ENCODE data around the gene GEMIN7. TPM values are rescaled to one million over a fixed set of nuclear protein-coding genes. Genes with fewer than 3 reads are reported as not detected.

GEMIN7 gene
- total RNA-seq, 1 experiment from 2014 or later, result 29.6 TPM

GRCh38 chr19:45123440-45123850 lies 44.4 kb downstream of the GEMIN7 start:
- DNase-seq, result peak; percentile 84 to 96
- CTCF ChIA-PET, result interaction anchor here (0.6 to 0.8 kb wide), 2 partner anchors 25 to 44 kb away, joined by 3 read pairs; no protein-coding TSS in a partner anchor
- H3K27ac ChIP-seq, result peak overlapping the region; percentile 52
- H4K20me1 ChIP-seq (ENCODE audit: insufficient read depth), result peaks cover 66% of the 10 kb centered on the region
- H3K4me2 ChIP-seq, result peak overlapping the region; percentile 60
- H3K9me2 ChIP-seq (ENCODE audit: insufficient read depth), result no peaks in the 10 kb centered on the region
- intact Hi-C loops (cut with micrococcal nuclease; ENCODE audit: unreplicated experiment), result loop anchor here (1.0 to 5.0 kb wide), 2 partner anchors 31 to 46 kb away; partner anchors contain the start of genes GEMIN7 and ZNF296
- H3K27me3 ChIP-seq (ENCODE audit: insufficient read depth, low read depth), result no peaks in the 10 kb centered on the region
- BruUV-seq (replicated peaks), result no TSS peak
- no peaks in the 10 kb centered on the region for H3K36me3 ChIP-seq (ENCODE audit: low read depth)
- TF ChIP-seq CTCF (conservative IDR thresholded peaks at IDR 0.05) (no peak), EZH2 (IDR thresholded peaks at IDR 0.05; ENCODE audit: low read depth) (no peak)
- no peak overlapping the region for H3K4me3 ChIP-seq
- H3K4me1 ChIP-seq (replicated peaks; ENCODE audit: insufficient read depth), result peaks cover 42% of the 10 kb centered on the region
- H3K9me3 ChIP-seq (ENCODE audit: insufficient read depth, low read depth), result no peaks in the 10 kb centered on the region
- POLR2A ChIA-PET (ENCODE audit: unreplicated experiment), result interaction anchor here (0.6 kb wide), 1 partner anchor 84 kb away, joined by 8 read pairs; no protein-coding TSS in a partner anchor
- peaks cover 77% of the 10 kb centered on the region for H3K79me2 ChIP-seq (ENCODE audit: low read depth)
- no peak overlapping the region for H2AFZ ChIP-seq
- H3F3A ChIP-seq (ENCODE audit: insufficient read depth, low read depth), result peaks cover 33% of the 10 kb centered on the region

- Histone ChIP-seq H4K20me1 (ENCODE audit: insufficient read depth) (peaks cover 70% of the 10 kb centered on the region), H3F3A (ENCODE audit: insufficient read depth, low read depth) (peaks cover 33% of the 10 kb centered on the region), H3K4me2 (peak overlapping the region; percentile 60)
These were observed 45.0 kb downstream of the GEMIN7 start for GRCh38 chr19:45124021-45124420.

GRCh38 chr19:45125360-45125759 lies 46.3 kb downstream of the GEMIN7 start:
- Histone ChIP-seq H3K4me2 (no peak overlapping the region), H3K9me2 (ENCODE audit: insufficient read depth) (no peaks in the 10 kb centered on the region), H3F3A (ENCODE audit: insufficient read depth, low read depth) (peaks cover 38% of the 10 kb centered on the region), H3K36me3 (ENCODE audit: low read depth) (no peaks in the 10 kb centered on the region), H2AFZ (no peak overlapping the region), H3K79me2 (ENCODE audit: low read depth) (peaks cover 71% of the 10 kb centered on the region), H3K4me3 (no peak overlapping the region), H3K27ac (no peak overlapping the region), H4K20me1 (ENCODE audit: insufficient read depth) (peaks cover 76% of the 10 kb centered on the region), H3K9me3 (ENCODE audit: insufficient read depth, low read depth) (no peaks in the 10 kb centered on the region), H3K4me1 (replicated peaks; ENCODE audit: insufficient read depth) (peaks cover 42% of the 10 kb centered on the region), H3K27me3 (ENCODE audit: insufficient read depth, low read depth) (no peaks in the 10 kb centered on the region)
- POLR2A ChIA-PET (ENCODE audit: unreplicated experiment), result no interaction called here
- DNase-seq, result no peak
- BruUV-seq (replicated peaks), result no TSS peak
- intact Hi-C loops (cut with micrococcal nuclease; ENCODE audit: unreplicated experiment), result no loop called here
- CTCF ChIA-PET, result interaction anchor here (0.6 to 1.1 kb wide), 4 partner anchors 12 to 73 kb away, joined by 3 to 5 read pairs (median 4); partner anchors contain the start of gene BLOC1S3
- TF ChIP-seq EZH2 (IDR thresholded peaks at IDR 0.05; ENCODE audit: low read depth) (no peak), CTCF (conservative IDR thresholded peaks at IDR 0.05) (no peak)

More at GRCh38 chr19:45124021-45124420, 45.0 kb downstream of the GEMIN7 start:
- no peak for DNase-seq
- Histone ChIP-seq H3K36me3 (ENCODE audit: low read depth) (no peaks in the 10 kb centered on the region), H3K9me2 (ENCODE audit: insufficient read depth) (no peaks in the 10 kb centered on the region), H3K27ac (peak overlapping the region; percentile 52), H3K9me3 (ENCODE audit: insufficient read depth, low read depth) (no peaks in the 10 kb centered on the region), H2AFZ (no peak overlapping the region), H3K4me1 (replicated peaks; ENCODE audit: insufficient read depth) (peaks cover 42% of the 10 kb centered on the region), H3K79me2 (ENCODE audit: low read depth) (peaks cover 75% of the 10 kb centered on the region), H3K27me3 (ENCODE audit: insufficient read depth, low read depth) (no peaks in the 10 kb centered on the region), H3K4me3 (no peak overlapping the region)
- intact Hi-C loops (cut with micrococcal nuclease; ENCODE audit: unreplicated experiment), result loop anchor here (5.0 kb wide), 1 partner anchor 47 kb away; the partner anchor contains the start of genes GEMIN7 and ZNF296
- TF ChIP-seq EZH2 (IDR thresholded peaks at IDR 0.05; ENCODE audit: low read depth) (no peak), CTCF (conservative IDR thresholded peaks at IDR 0.05) (no peak)
- POLR2A ChIA-PET (ENCODE audit: unreplicated experiment), result no interaction called here
- no TSS peak for BruUV-seq (replicated peaks)
- CTCF ChIA-PET, result interaction anchor here (0.6 to 0.8 kb wide), 5 partner anchors 19 to 96 kb away, joined by 3 to 5 read pairs (median 4); no protein-coding TSS in a partner anchor
